HG03378 (cell line): ENCODE results near the gene C19orf38.

ENCODE experiments used
- ATAC-seq: cut with Tn5 transposase; IDR thresholded peaks from one replicate; pipeline ENCODE4 v1.9.1; 2021; ENCODE audit warnings: mild to moderate bottlenecking, moderate library complexity; ENCODE audit not compliant: unreplicated experiment

Gene C19orf38

GRCh38 chr19:10896851-10897526 is 48.8 kb downstream of the C19orf38 start:
- no peak for ATAC-seq

GRCh38 chr19:10898633-10899032 is 50.4 kb downstream of the C19orf38 start:
- ATAC-seq: no peak

- no peak for ATAC-seq
Observed at GRCh38 chr19:10899151-10899653, 51.0 kb downstream of the C19orf38 start.

GRCh38 chr19:10907925-10908324 is 59.7 kb downstream of the C19orf38 start:
- no peak for ATAC-seq

- ATAC-seq: no peak
Observed at GRCh38 chr19:10908380-10908960, 60.3 kb downstream of the C19orf38 start.

GRCh38 chr19:10911579-10912363 is 63.6 kb downstream of the C19orf38 start:
- no peak for ATAC-seq

GRCh38 chr19:10912619-10913018 is 64.4 kb downstream of the C19orf38 start:
- no peak for ATAC-seq

GRCh38 chr19:10913716-10914340 is 65.6 kb downstream of the C19orf38 start:
- ATAC-seq: no peak

- no peak for ATAC-seq
Observed at GRCh38 chr19:10915130-10916091, 67.2 kb downstream of the C19orf38 start.

- ATAC-seq: no peak
Observed at GRCh38 chr19:10916602-10917001, 68.4 kb downstream of the C19orf38 start.

GRCh38 chr19:10918359-10918758 is 70.1 kb downstream of the C19orf38 start:
- ATAC-seq: no peak
